GM15510 (cell line): ENCODE results near the gene CDK9.

Experiments
- POLR2A ChIP-seq: IDR thresholded peaks from 3 replicates; pipeline ENCODE4 v1.6.1; 2011; ENCODE audit warnings: borderline replicate concordance; ENCODE audit not compliant: insufficient read length; ENCODE audit errors: extremely low read depth

The CDK9 gene

DNA sequence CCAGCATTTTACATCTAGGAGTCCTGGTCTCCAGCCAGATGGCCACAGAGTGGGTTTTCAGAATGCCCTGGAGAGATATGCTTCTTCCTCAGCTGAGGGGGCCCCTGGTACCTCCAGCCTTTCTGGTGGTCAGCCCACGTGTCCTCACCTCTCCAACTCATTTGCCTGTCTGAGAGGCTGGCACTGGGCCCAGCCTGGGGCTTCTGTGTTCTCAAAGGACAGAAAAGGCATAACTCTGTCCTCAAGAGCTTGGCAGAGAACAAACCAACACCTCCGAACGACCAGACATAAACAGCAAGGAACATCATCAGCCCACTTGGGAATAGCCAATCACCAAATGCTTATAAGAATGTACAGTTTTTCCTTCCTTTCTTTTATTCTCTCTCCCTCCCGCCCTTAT lies 51.5 kb downstream of the CDK9 start:
- no peak for TF ChIP-seq POLR2A

- TF ChIP-seq POLR2A: no peak
These were observed 52.7 kb downstream of the CDK9 start for GRCh38 chr9:127838375-127839078.
